LoVo (cell line): Measurements from ENCODE around the gene SBNO1.
"Not testable (repeated sequence)": the region's sequence is repeated elsewhere in the genome, so short reads cannot be mapped to it uniquely, and the experiment has no call there.

Experiments
- DNase-seq: peaks from one replicate; pipeline ENCODE4 v3.0.0-alpha.2; 2016; ENCODE audit warnings: low spot score

SBNO1 gene

DNA sequence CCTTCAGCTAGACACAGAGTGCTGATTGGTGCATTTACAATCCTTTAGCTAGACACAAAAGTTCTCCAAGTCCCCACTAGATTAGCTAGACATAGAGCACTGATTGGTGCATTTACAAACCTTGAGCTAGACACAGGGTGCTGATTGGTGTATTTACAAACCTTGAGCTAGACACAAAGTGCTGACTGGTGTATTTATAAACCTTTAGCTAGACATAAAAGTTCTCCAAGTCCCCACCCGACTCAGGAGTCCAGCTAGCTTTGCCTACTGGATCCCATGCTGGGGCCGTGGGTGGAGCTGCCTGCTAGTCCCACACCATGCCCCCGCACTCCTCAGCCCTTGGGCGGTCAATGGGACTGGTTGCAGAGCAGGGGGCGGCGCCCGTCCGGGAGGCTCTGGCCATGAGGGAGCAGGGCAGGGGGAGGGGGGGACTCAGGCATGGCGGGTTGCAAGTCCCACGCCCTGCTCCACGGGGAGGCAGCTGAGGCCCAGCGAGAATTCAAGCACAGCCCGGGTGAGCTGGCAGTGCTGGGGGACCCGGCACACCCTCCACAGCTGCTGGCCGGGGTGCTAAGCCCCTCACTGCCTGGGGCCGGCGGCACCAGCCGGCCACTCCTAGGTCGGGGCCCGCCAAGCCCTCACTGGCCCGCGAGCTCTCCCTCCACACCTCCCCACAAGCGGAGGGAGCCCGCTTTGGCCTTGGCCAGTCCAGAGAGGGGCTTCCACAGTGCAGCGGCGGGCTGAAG, 115.5 kb downstream of the SBNO1 start:
- not testable (repeated sequence) for DNase-seq

DNA sequence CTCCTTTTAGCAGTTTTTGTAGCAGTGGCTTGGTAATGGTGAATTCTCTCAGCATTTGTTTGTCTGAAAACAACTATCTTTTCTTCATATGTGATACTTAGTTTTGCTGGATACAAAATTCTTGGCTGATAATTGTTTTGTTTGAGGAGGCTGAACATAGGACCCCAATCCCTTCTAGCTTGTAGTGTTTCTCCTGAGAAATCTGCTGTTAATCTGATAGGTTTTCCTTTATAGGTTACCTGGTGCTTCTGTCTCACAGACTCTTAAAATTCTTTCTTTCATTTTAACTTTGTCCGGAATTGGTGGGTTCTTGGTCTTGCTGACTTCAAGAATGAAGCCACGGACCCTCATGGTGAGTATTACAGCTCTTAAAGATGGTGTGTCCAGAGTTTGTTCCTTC, 116.5 kb downstream of the SBNO1 start:
- not testable (repeated sequence) for DNase-seq

DNA sequence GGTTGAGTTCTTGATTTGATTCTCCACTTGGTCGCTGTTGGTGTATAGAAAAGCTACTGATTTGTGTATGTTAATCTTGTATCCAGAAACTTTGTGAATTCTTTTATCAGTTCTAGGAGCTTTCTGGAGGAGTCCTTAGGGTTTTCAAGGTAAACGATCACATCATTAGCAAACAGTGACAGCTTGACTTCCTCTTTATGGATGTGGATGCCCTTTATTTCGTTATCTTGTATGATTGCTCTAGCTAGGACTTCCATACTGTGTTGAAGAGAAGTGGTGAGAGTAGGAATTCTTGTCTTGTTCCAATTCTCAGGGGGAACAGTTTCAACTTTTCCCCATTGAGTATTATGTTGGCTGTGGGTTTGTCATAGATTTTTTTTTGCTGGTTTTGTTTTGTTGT, 119.0 kb downstream of the SBNO1 start:
- DNase-seq, result no peak

DNA sequence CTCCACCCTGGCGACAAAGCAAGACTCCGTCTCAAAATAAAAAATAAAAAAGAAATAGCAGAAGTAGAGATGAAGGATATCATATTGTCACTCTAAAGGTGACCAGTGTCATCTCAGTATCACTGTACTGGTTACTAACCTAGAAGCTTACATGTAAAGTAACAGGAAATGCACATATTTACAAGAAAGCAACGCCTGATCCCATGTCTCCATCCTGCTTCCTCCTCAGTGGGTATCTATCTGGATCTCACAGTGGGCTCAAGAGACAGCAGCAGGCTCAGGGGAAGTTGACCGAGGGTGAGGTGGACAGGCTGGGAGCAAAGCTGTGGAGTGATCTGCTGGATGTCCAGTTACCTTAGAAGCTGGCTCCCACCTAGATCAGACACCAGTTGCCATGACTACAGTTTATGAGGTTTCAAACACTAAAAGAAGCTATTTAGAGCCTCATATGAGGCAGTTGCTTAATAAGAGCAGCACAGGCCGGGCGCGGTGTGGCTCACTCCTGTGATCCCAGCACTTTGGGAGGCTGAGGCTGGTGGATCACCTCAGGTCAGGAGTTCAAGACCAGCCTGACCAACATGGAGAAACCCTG, 120.9 kb downstream of the SBNO1 start:
- no peak for DNase-seq

DNA sequence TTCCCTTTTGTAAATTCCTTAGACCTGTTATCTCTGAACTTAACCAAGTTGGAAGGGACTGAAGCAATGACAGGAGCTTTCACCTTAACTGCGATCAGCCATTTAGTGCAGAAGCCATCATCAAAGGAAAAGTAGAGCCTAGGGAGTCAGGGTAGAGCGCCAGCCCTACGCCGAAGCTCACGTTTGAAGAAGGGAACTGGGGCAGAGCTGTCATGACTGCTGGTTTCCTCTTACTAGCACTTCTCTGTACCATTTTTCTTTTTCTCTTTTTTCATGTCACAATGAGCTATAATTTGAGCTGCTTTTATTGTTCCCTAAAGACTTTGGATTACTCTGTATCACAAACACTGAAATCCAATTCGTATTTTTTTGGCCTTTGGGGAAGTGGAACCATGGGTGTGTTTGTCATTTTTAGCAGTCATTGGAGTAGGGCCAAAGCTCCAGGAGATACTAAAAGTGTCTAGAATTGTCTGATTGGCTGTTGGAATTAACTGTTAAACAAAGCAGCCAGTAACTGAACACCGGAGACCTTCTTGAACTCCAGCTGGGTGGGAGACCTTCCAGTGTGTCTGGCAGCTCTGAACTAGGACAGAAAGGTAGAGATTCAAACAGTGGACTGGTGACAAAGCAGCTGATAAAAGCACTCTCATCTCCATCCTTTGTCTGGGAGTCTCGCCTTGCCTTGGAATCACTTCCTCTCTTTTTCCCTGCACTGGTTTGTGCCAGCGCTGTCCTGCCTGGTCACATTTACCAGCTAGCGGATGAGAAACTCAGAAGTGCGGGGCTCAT, 122.3 kb downstream of the SBNO1 start:
- no peak for DNase-seq
